Neural cell (in vitro differentiated cells): ENCODE data around the gene MEF2D.

ENCODE experiments used
- EP300 ChIP-seq: fragments of 450-650 bp; conservative IDR thresholded peaks from 2 replicates; pipeline ENCODE4 v1.6.1; 2014; ENCODE audit warnings: antibody characterized with exemption, mild to moderate bottlenecking, moderate library complexity; ENCODE audit not compliant: poor library complexity, severe bottlenecking
- EZH2 ChIP-seq: fragments of 200-600, 300-800 bp; shearing (Covaris generic), sonication (generic); IDR thresholded peaks from 2 replicates; pipeline ENCODE4 v1.6.1; 2014; ENCODE audit warnings: antibody characterized with exemption, low read length, borderline replicate concordance, mild to moderate bottlenecking; ENCODE audit not compliant: insufficient read depth, poor library complexity, severe bottlenecking
- MXI1 ChIP-seq: fragments of 450-650 bp; conservative IDR thresholded peaks from 2 replicates; pipeline ENCODE4 v1.6.1; 2014; ENCODE audit warnings: antibody characterized with exemption, mild to moderate bottlenecking; ENCODE audit not compliant: poor library complexity, severe bottlenecking
- POLR2AphosphoS5 ChIP-seq: IDR thresholded peaks from 2 replicates; pipeline ENCODE4 v1.6.1; 2012
- RAD21 ChIP-seq: fragments of 450-650 bp; conservative IDR thresholded peaks from 2 replicates; pipeline ENCODE4 v1.6.1; 2014; ENCODE audit warnings: antibody characterized with exemption, mild to moderate bottlenecking, moderate library complexity
- SMC3 ChIP-seq: fragments of 450-650 bp; conservative IDR thresholded peaks from 2 replicates; pipeline ENCODE4 v1.6.1; 2014; ENCODE audit warnings: antibody characterized with exemption, mild to moderate bottlenecking, moderate library complexity; ENCODE audit not compliant: poor library complexity
- TAF1 ChIP-seq: IDR thresholded peaks from 2 replicates; pipeline ENCODE4 v1.6.1; 2012; ENCODE audit warnings: low read depth
- TF ChIP-seq, protein P1 (sequence below): fragments of 450-650 bp; IDR thresholded peaks from 2 replicates; pipeline ENCODE4 v1.5.1; 2014; ENCODE audit warnings: antibody characterized with exemption, mild to moderate bottlenecking, moderate library complexity; ENCODE audit not compliant: poor library complexity, severe bottlenecking
- TF ChIP-seq, protein P2 (sequence below): IDR thresholded peaks from 2 replicates; pipeline ENCODE4 v1.6.1; 2012; ENCODE audit warnings: borderline replicate concordance

DNA sequence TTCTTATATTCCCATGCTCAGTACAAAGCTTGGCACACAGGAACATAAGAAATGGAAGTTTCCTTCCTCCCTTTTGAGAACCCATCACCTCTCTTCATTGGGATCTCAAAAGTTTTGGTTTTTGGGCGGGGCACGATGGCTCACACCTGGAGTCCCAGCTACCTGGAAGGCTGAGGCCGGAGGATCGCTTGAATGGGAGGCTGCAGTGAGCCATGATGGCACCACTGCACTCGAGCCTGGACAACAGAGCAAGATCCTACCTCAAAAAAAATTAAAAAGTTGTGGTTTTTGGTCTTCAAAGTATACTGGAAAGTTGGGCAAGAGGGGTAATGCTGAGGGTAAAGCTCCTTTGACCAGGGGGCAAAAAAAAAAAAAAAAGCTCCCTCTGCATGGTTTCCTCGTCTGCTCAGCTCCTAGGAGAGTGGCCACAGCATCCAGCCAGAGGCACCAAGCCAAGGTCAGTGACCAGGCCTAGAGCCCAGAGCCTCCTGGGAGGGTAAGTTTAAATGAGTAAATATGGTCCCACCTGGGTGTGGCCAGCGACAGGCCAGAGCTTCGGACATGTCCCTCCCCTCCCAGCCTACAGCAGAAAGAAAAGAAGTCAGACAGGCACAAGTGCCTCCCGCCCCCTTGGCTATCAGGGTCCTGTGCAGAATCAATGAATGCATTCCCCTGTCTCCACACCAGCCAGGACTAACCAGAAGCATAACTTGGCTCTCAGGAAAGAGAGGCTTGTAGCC, 5.0 kb downstream of the MEF2D start:
- TF ChIP-seq, protein P1, sequence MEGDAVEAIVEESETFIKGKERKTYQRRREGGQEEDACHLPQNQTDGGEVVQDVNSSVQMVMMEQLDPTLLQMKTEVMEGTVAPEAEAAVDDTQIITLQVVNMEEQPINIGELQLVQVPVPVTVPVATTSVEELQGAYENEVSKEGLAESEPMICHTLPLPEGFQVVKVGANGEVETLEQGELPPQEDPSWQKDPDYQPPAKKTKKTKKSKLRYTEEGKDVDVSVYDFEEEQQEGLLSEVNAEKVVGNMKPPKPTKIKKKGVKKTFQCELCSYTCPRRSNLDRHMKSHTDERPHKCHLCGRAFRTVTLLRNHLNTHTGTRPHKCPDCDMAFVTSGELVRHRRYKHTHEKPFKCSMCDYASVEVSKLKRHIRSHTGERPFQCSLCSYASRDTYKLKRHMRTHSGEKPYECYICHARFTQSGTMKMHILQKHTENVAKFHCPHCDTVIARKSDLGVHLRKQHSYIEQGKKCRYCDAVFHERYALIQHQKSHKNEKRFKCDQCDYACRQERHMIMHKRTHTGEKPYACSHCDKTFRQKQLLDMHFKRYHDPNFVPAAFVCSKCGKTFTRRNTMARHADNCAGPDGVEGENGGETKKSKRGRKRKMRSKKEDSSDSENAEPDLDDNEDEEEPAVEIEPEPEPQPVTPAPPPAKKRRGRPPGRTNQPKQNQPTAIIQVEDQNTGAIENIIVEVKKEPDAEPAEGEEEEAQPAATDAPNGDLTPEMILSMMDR, result no peak
- TF ChIP-seq, protein P2, sequence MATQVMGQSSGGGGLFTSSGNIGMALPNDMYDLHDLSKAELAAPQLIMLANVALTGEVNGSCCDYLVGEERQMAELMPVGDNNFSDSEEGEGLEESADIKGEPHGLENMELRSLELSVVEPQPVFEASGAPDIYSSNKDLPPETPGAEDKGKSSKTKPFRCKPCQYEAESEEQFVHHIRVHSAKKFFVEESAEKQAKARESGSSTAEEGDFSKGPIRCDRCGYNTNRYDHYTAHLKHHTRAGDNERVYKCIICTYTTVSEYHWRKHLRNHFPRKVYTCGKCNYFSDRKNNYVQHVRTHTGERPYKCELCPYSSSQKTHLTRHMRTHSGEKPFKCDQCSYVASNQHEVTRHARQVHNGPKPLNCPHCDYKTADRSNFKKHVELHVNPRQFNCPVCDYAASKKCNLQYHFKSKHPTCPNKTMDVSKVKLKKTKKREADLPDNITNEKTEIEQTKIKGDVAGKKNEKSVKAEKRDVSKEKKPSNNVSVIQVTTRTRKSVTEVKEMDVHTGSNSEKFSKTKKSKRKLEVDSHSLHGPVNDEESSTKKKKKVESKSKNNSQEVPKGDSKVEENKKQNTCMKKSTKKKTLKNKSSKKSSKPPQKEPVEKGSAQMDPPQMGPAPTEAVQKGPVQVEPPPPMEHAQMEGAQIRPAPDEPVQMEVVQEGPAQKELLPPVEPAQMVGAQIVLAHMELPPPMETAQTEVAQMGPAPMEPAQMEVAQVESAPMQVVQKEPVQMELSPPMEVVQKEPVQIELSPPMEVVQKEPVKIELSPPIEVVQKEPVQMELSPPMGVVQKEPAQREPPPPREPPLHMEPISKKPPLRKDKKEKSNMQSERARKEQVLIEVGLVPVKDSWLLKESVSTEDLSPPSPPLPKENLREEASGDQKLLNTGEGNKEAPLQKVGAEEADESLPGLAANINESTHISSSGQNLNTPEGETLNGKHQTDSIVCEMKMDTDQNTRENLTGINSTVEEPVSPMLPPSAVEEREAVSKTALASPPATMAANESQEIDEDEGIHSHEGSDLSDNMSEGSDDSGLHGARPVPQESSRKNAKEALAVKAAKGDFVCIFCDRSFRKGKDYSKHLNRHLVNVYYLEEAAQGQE, result no peak
- TF ChIP-seq EP300 (no peak), POLR2AphosphoS5 (no peak), MXI1 (no peak), EZH2 (no peak), TAF1 (no peak), RAD21 (no peak), SMC3 (no peak)
